MM.1S (cell line): ENCODE data around the gene PIK3R3.
"Not testable (repeated sequence)": the region's sequence is repeated elsewhere in the genome, so short reads cannot be mapped to it uniquely, and the experiment has no call there.

Experiments used
- CTCF ChIP-seq: fragments of 300-600 bp; sonication (generic); IDR thresholded peaks from 2 replicates; pipeline ENCODE4 v1.5.1; 2016; ENCODE audit warnings: antibody characterized with exemption, low read length, mixed read lengths
- EZH2 ChIP-seq: fragments of 300-600 bp; sonication (generic); optimal IDR thresholded peaks from 2 replicates; pipeline ENCODE3; 2017; ENCODE audit warnings: low read depth, mild to moderate bottlenecking, antibody characterized with exemption, low read length, mixed read lengths
- EZH2phosphoT487 ChIP-seq: fragments of 300-600 bp; sonication (generic); IDR thresholded peaks from 2 replicates; pipeline ENCODE4 v1.6.1; 2018; ENCODE audit warnings: antibody characterized with exemption, low read length

DNA sequence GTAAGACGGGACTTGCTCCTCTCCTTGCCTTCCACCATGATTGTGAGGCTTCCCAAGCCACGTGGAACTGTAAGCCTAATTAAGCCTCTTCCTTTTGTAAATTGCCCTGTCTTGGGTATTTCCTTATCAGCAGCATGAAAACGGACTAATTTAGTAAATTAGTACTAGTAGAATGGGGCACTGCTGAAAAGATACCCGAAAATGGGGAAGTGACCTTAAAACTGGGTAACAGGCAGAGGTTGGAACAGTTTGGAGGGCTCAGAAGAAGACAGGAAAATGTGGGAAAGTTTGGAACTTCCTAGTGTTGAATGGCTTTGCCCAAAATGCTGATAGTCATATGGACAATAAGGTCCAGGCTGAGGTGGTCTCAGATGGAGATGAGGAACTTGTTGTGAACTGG is 75.2 kb downstream of the PIK3R3 start:
- TF ChIP-seq CTCF, EZH2, EZH2phosphoT487: not testable (repeated sequence)
